ENCODE data around the gene PSME4.

GRCh38 chr2:53859206-53860181 lies 111.3 kb downstream of the PSME4 start, which contains the start of gene GPR75:
- TF ChIP-seq FOXK2 (IDR thresholded peaks at IDR 0.05) = no peak
- TF ChIP-seq PKNOX1 (IDR thresholded peaks at IDR 0.05) = no peak
- no peak for TF ChIP-seq TARDBP (IDR thresholded peaks at IDR 0.05)
- TF ChIP-seq ZNF384 (IDR thresholded peaks at IDR 0.05) = no peak
- TF ChIP-seq ELF4 (IDR thresholded peaks at IDR 0.05) = no peak
- no peak for TF ChIP-seq BHLHE40 (IDR thresholded peaks at IDR 0.05; ENCODE audit: borderline replicate concordance)
- TF ChIP-seq FOXA1 (IDR thresholded peaks at IDR 0.05) = no peak
- TF ChIP-seq SP1 (IDR thresholded peaks at IDR 0.05) = no peak
